PC-9 (cell line): ENCODE measurements around the gene NAT9.

Experiments
- EZH2 ChIP-seq: fragments of 200-600 bp; sonication (generic); IDR thresholded peaks from 2 replicates; pipeline ENCODE4 v1.8.0; 2017; ENCODE audit warnings: antibody characterized with exemption, low read depth
- TF ChIP-seq, protein P1 (sequence below): fragments of 200-600 bp; sonication (generic); conservative IDR thresholded peaks from 2 replicates; pipeline ENCODE4 v1.6.1; 2017; ENCODE audit warnings: mixed run types, antibody characterized with exemption, mild to moderate bottlenecking, moderate library complexity

DNA sequence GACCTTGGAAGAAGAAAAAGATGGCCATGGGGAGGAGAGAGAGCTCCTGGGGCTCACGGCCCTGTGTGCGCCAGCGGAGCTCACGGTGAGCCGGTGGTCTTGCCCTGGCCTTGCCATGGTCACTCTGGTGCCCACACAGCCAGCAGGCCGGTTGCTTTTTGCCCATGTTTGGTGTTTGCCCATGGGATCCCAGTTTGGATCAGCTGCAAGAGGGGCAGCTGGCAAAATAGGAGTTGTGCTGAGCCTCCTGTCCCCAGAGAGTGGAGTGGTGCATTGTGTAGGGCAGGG is 26.2 kb downstream of the NAT9 start:
- TF ChIP-seq, protein P1, sequence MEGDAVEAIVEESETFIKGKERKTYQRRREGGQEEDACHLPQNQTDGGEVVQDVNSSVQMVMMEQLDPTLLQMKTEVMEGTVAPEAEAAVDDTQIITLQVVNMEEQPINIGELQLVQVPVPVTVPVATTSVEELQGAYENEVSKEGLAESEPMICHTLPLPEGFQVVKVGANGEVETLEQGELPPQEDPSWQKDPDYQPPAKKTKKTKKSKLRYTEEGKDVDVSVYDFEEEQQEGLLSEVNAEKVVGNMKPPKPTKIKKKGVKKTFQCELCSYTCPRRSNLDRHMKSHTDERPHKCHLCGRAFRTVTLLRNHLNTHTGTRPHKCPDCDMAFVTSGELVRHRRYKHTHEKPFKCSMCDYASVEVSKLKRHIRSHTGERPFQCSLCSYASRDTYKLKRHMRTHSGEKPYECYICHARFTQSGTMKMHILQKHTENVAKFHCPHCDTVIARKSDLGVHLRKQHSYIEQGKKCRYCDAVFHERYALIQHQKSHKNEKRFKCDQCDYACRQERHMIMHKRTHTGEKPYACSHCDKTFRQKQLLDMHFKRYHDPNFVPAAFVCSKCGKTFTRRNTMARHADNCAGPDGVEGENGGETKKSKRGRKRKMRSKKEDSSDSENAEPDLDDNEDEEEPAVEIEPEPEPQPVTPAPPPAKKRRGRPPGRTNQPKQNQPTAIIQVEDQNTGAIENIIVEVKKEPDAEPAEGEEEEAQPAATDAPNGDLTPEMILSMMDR: no peak
- no peak for TF ChIP-seq EZH2
